ENCODE measurements around the gene CNKSR2.
A peak's percentile ranks its signal among the peaks of the same experiment; 100 is the strongest.

Gene CNKSR2

GRCh38 chrX:21674430-21675186, 300.4 kb downstream of the CNKSR2 start:
- DNase-seq (ENCODE audit: low spot score): no peak

- DNase-seq (ENCODE audit: low spot score): no peak
These were observed 301.7 kb downstream of the CNKSR2 start for GRCh38 chrX:21675931-21676330.

- no peak for DNase-seq (ENCODE audit: low spot score)
These were observed 303.9 kb downstream of the CNKSR2 start for GRCh38 chrX:21678048-21678612.

GRCh38 chrX:21683941-21684340, 309.7 kb downstream of the CNKSR2 start:
- DNase-seq (ENCODE audit: low spot score): no peak

- no peak for DNase-seq (ENCODE audit: low spot score)
These were observed 317.3 kb downstream of the CNKSR2 start for GRCh38 chrX:21691512-21692018.

- DNase-seq (ENCODE audit: low spot score): peak; percentile 6
These were observed 324.1 kb downstream of the CNKSR2 start for GRCh38 chrX:21698272-21698671.

GRCh38 chrX:21699136-21699535, 324.9 kb downstream of the CNKSR2 start:
- no peak for DNase-seq (ENCODE audit: low spot score)

- DNase-seq (ENCODE audit: low spot score): no peak
These were observed 326.1 kb downstream of the CNKSR2 start for GRCh38 chrX:21700275-21700674.

- DNase-seq (ENCODE audit: low spot score): no peak
These were observed 326.7 kb downstream of the CNKSR2 start for GRCh38 chrX:21700967-21701366.

- no peak for DNase-seq (ENCODE audit: low spot score)
These were observed 328.5 kb downstream of the CNKSR2 start for GRCh38 chrX:21702725-21703124.
